GM21576 (cell line): Measurements from ENCODE around the gene PCDHGA8.
"Not testable (repeated sequence)": the region's sequence is repeated elsewhere in the genome, so short reads cannot be mapped to it uniquely, and the experiment has no call there.

Experiments
- ATAC-seq: cut with Tn5 transposase; IDR thresholded peaks from one replicate; pipeline ENCODE4 v1.9.1; 2021; ENCODE audit warnings: mild to moderate bottlenecking, moderate library complexity; ENCODE audit not compliant: unreplicated experiment

PCDHGA8 gene

DNA sequence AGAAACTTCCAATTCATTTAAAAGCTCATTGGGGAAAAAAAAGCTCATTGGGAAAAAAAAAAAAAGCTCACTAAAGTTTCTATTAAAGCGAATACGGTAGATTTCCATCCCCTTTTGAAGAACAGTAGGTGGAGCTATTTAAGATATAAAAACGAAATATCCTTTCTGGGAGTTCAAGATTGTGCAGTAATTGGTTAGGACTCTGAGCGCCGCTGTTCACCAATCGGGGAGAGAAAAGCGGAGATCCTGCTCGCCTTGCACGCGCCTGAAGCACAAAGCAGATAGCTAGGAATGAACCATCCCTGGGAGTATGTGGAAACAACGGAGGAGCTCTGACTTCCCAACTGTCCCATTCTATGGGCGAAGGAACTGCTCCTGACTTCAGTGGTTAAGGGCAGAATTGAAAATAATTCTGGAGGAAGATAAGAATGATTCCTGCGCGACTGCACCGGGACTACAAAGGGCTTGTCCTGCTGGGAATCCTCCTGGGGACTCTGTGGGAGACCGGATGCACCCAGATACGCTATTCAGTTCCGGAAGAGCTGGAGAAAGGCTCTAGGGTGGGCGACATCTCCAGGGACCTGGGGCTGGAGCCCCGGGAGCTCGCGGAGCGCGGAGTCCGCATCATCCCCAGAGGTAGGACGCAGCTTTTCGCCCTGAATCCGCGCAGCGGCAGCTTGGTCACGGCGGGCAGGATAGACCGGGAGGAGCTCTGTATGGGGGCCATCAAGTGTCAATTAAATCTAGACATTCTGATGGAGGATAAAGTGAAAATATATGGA lies 38.1 kb downstream of the PCDHGA8 start, which contains the start of gene PCDHGA12:
Gene PCDHGA12, plus strand, starts transcription at position 176 of the 782 bp plus-strand sequence. Its CDS starts 253 bp downstream, at position 429.
- ATAC-seq: peak; percentile 83

- peak; percentile 44 for ATAC-seq
These were observed 38.9 kb downstream of the PCDHGA8 start for GRCh38 chr5:141431286-141431685.

DNA sequence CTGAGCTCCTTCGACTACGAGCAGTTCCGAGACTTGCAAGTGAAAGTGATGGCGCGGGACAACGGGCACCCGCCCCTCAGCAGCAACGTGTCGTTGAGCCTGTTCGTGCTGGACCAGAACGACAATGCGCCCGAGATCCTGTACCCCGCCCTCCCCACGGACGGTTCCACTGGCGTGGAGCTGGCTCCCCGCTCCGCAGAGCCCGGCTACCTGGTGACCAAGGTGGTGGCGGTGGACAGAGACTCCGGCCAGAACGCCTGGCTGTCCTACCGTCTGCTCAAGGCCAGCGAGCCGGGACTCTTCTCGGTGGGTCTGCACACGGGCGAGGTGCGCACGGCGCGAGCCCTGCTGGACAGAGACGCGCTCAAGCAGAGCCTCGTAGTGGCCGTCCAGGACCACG lies 39.9 kb downstream of the PCDHGA8 start:
- not testable (repeated sequence) for ATAC-seq

GRCh38 chr5:141432726-141433125 lies 40.3 kb downstream of the PCDHGA8 start:
- ATAC-seq: not testable (repeated sequence)

- no peak for ATAC-seq
These were observed 41.6 kb downstream of the PCDHGA8 start for GRCh38 chr5:141434006-141434405.

DNA sequence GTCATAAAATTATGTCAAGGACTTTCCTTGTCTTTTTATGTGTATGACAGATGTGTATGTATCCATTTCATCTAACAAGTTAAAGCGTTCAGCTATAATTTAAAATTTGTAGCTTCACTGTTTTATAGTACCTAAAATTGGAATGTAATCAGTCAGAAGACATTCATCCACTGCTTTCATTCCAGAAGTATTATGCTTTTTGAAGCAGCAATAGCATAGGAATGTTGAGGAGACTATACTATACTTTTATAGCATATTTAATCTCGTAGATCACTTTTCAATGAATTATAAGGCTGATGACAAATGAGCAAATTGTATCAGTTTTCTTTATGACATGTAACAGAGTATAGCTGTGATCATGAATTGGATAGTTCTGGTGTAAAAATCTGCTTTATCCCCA lies 44.8 kb downstream of the PCDHGA8 start:
- no peak for ATAC-seq

- no peak for ATAC-seq
These were observed 47.1 kb downstream of the PCDHGA8 start for GRCh38 chr5:141439411-141440141.

DNA sequence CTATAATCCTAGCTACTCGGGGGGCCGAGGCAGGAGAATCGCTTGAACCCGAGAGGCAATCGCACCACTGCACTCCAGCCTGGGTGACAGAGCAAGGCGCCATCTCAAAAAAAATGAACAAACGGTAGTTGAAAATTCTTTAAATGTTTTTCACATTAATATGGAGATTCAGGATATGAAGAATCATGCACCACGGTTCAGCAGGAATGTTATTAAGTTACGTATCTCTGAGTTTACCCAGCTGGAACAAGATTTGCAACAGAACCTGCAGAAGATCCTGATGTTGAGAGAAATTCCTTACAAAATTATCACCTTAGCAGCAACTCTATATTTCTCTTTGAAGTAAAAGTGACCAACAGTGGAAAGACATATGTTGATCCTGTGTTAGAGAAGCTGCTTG lies 47.9 kb downstream of the PCDHGA8 start:
- no peak for ATAC-seq

DNA sequence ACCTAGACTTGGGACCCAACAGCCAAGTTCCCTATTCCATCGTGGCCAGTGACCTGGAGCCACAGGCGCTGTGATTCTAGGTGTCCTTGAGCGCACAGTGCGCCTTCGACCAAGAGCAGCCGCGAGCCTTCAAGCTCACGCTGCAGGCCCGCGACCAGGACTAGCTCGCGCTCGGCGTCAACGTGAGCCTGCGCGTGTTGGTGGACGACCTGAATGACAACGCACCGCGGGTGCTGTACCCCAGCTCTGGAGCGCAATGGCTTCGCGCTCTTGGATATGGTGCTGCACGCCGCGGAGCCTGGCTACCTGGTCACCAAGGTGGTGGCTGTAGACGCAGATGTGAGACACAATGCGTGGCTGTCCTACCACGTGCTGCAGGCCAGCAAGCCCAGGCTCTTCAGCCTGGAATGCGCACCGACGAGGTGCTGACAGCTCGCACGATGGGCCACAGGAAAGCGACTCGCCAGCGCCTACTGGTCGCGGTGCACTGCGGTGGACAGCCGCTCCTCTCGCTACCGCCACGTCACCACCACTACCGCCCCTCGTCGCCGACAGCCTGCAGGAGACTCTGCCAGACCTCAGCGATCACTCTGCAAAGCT lies 49.2 kb downstream of the PCDHGA8 start:
- ATAC-seq: no peak
